ENCODE results near the gene SDS.

SDS gene

GRCh38 chr12:113396200-113396599, 7.5 kb downstream of the SDS start:
- no peak for TF ChIP-seq NFIC (IDR thresholded peaks at IDR 0.05)
- TF ChIP-seq MAX (IDR thresholded peaks at IDR 0.05) = no peak
- TF ChIP-seq REST (IDR thresholded peaks at IDR 0.05; ENCODE audit: low read depth) = no peak
- TF ChIP-seq TEAD4 (IDR thresholded peaks at IDR 0.05) = no peak
- TF ChIP-seq TCF12 (IDR thresholded peaks at IDR 0.05; ENCODE audit: low read depth) = no peak
- TF ChIP-seq CREB1 (IDR thresholded peaks at IDR 0.05; ENCODE audit: low read depth) = no peak
- TF ChIP-seq FOXM1 (IDR thresholded peaks at IDR 0.05; ENCODE audit: borderline replicate concordance, low read depth) = no peak
- TF ChIP-seq EP300 (IDR thresholded peaks at IDR 0.05; ENCODE audit: borderline replicate concordance) = no peak
- TF ChIP-seq ZBTB7A (IDR thresholded peaks at IDR 0.05; ENCODE audit: low read depth) = no peak
- no peak for TF ChIP-seq CEBPB (IDR thresholded peaks at IDR 0.05)
- no peak for TF ChIP-seq RAD21 (IDR thresholded peaks at IDR 0.05; ENCODE audit: low read depth)
- no peak for TF ChIP-seq YY1 (IDR thresholded peaks at IDR 0.05; ENCODE audit: low read depth)
- no peak for TF ChIP-seq TAF1 (IDR thresholded peaks at IDR 0.05; ENCODE audit: low read depth)
- TF ChIP-seq USF1 (IDR thresholded peaks at IDR 0.05) = no peak
- TF ChIP-seq EGR1 (IDR thresholded peaks at IDR 0.05) = no peak

GRCh38 chr12:113395119-113395518, 8.6 kb downstream of the SDS start:
- TF ChIP-seq EP300 (IDR thresholded peaks at IDR 0.05; ENCODE audit: borderline replicate concordance) (no peak), TEAD4 (IDR thresholded peaks at IDR 0.05) (no peak), ZBTB7A (IDR thresholded peaks at IDR 0.05; ENCODE audit: low read depth) (no peak), CREB1 (IDR thresholded peaks at IDR 0.05; ENCODE audit: low read depth) (no peak), FOXM1 (IDR thresholded peaks at IDR 0.05; ENCODE audit: borderline replicate concordance, low read depth) (no peak), REST (IDR thresholded peaks at IDR 0.05; ENCODE audit: low read depth) (no peak), EGR1 (IDR thresholded peaks at IDR 0.05) (no peak), CEBPB (IDR thresholded peaks at IDR 0.05) (no peak), TCF12 (IDR thresholded peaks at IDR 0.05; ENCODE audit: low read depth) (no peak), YY1 (IDR thresholded peaks at IDR 0.05; ENCODE audit: low read depth) (no peak), MAX (IDR thresholded peaks at IDR 0.05) (no peak), TAF1 (IDR thresholded peaks at IDR 0.05; ENCODE audit: low read depth) (no peak)

GRCh38 chr12:113393749-113394148, 9.9 kb downstream of the SDS start:
- TF ChIP-seq MAX (IDR thresholded peaks at IDR 0.05) = no peak
- TF ChIP-seq FOXM1 (IDR thresholded peaks at IDR 0.05; ENCODE audit: borderline replicate concordance, low read depth) = no peak
- TF ChIP-seq REST (IDR thresholded peaks at IDR 0.05; ENCODE audit: low read depth) = no peak
- no peak for TF ChIP-seq RAD21 (IDR thresholded peaks at IDR 0.05; ENCODE audit: low read depth)
- no peak for TF ChIP-seq CEBPB (IDR thresholded peaks at IDR 0.05)
- no peak for TF ChIP-seq USF1 (IDR thresholded peaks at IDR 0.05)
- TF ChIP-seq EP300 (IDR thresholded peaks at IDR 0.05; ENCODE audit: borderline replicate concordance) = no peak
- no peak for TF ChIP-seq NFIC (IDR thresholded peaks at IDR 0.05)
- no peak for TF ChIP-seq EGR1 (IDR thresholded peaks at IDR 0.05)

GRCh38 chr12:113392988-113393579, 10.6 kb downstream of the SDS start:
- TF ChIP-seq MAX (IDR thresholded peaks at IDR 0.05) = no peak
- TF ChIP-seq TAF1 (IDR thresholded peaks at IDR 0.05; ENCODE audit: low read depth) = no peak
- no peak for TF ChIP-seq NFIC (IDR thresholded peaks at IDR 0.05)
- TF ChIP-seq CEBPB (IDR thresholded peaks at IDR 0.05) = no peak
- no peak for TF ChIP-seq TEAD4 (IDR thresholded peaks at IDR 0.05)
- TF ChIP-seq REST (IDR thresholded peaks at IDR 0.05; ENCODE audit: low read depth) = no peak
- TF ChIP-seq EP300 (IDR thresholded peaks at IDR 0.05; ENCODE audit: borderline replicate concordance) = no peak
- TF ChIP-seq RAD21 (IDR thresholded peaks at IDR 0.05; ENCODE audit: low read depth) = no peak
- no peak for TF ChIP-seq TCF12 (IDR thresholded peaks at IDR 0.05; ENCODE audit: low read depth)
- no peak for TF ChIP-seq USF1 (IDR thresholded peaks at IDR 0.05)
- TF ChIP-seq CREB1 (IDR thresholded peaks at IDR 0.05; ENCODE audit: low read depth) = no peak
- TF ChIP-seq YY1 (IDR thresholded peaks at IDR 0.05; ENCODE audit: low read depth) = no peak
